Measurements from ENCODE around the gene YWHAB.
"Not testable (repeated sequence)": the region's sequence is repeated elsewhere in the genome, so short reads cannot be mapped to it uniquely, and the experiment has no call there.

YWHAB gene

DNA sequence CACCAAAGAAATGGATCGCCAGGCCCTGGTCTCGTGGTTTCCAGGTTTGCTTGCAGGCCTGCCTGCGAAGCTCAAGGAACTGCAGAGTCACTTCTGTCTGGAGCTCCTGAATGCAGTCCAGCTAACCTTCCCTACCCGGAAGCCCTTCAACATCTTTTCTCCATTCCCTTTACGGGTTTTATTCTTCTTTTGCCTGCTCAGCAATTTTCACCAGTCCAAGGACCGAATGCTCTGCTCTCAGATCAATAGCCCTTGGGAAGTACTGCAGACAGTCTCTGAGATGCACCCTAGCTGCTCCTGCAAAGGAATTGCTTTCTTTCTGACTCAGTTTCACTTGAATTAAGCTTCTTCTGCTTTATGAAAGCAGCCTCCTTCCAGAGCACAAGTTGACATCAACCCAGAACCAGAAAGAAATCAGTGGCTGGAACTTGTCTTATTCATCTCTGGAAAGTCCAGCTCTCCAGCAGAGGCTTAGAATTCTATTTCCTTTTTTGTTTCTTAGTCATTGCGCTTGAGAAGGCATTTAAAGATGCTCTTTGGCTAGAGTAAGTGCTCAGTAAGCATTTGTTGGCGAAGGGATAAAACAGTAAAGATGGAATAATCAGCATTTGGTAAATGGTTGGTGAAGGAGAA is 18.7 kb upstream of the YWHAB start:
- H4K91ac ChIP-seq (ENCODE audit: low read depth, low read length) = no peak overlapping the region
- H4K12ac ChIP-seq (ENCODE audit: low read depth, low read length) = no peak overlapping the region
- no peaks in the 10 kb centered on the region for H3K36me3 ChIP-seq (ENCODE audit: control insufficient read depth in 1 of 2, insufficient read depth in 2 of 2, low read length in 2 of 2)
- no peaks in the 10 kb centered on the region for H3K9me3 ChIP-seq (ENCODE audit: insufficient read depth, low read depth, low read length)
- H3K14ac ChIP-seq (ENCODE audit: low read length) = no peak overlapping the region
- H4K8ac ChIP-seq (ENCODE audit: low read depth, low read length) = no peak overlapping the region
- no peak for DNase-seq
- H3K9ac ChIP-seq (ENCODE audit: low read length) = no peak overlapping the region
- WGBS (ENCODE audit: extremely low coverage, insufficient coverage, insufficient read length) = no CpG with 5 or more reads among the region's 8 CpGs
- no peak overlapping the region for H3K4me2 ChIP-seq (ENCODE audit: low read length)
- no peak overlapping the region for H3K4me3 ChIP-seq (ENCODE audit: low read depth, low read length)
- H3K27me3 ChIP-seq (ENCODE audit: insufficient read depth, low read length) = no peaks in the 10 kb centered on the region
- H3K79me2 ChIP-seq (ENCODE audit: control insufficient read depth, insufficient read depth, low read length, poor library complexity) = no peaks in the 10 kb centered on the region
- H2BK5ac ChIP-seq (ENCODE audit: low read depth, low read length, poor library complexity) = no peak overlapping the region
- H3K23ac ChIP-seq (ENCODE audit: low read length) = no peak overlapping the region
- H3K18ac ChIP-seq (ENCODE audit: low read length) = no peak overlapping the region
- H3K4me1 ChIP-seq (ENCODE audit: control insufficient read depth in 1 of 2, insufficient read depth in 2 of 2, low read length in 2 of 2) = no peaks in the 10 kb centered on the region
- no peak overlapping the region for H2BK120ac ChIP-seq (ENCODE audit: insufficient read depth, low read length, poor library complexity)
- no peak overlapping the region for H3K4ac ChIP-seq (ENCODE audit: low read depth, low read length)
- no peak overlapping the region for H2BK12ac ChIP-seq (ENCODE audit: low read length)
- H3K27ac ChIP-seq (ENCODE audit: low read depth, low read length) = no peak overlapping the region
- H2AFZ ChIP-seq (ENCODE audit: insufficient read depth, low read length, poor library complexity) = no peak overlapping the region
- no peak overlapping the region for H2AK5ac ChIP-seq (ENCODE audit: low read length)
- H3K79me1 ChIP-seq (ENCODE audit: low read length) = no peaks in the 10 kb centered on the region

DNA sequence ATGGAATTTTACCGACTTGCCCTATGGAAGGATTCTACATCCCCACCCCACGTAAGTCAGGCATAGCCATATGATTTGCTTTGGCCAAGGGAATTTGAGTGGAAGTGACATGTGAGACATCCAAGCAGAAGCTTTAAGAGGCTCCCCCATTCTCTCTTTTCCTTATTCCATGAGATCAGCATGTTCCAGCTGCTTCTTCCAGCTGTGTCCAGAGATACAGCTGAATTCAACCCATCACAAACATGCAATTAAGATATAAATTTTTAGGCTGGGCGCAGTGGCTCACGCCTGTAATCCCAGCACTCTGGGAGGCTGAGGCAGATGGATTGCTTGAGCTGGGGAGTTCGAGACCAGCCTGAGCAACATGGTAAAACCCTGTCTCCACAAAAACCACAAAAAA is 16.0 kb upstream of the YWHAB start:
- Histone ChIP-seq H3K4me1 (ENCODE audit: control insufficient read depth in 1 of 2, insufficient read depth in 2 of 2, low read length in 2 of 2) (no peaks in the 10 kb centered on the region), H3K9me3 (ENCODE audit: insufficient read depth, low read depth, low read length) (no peaks in the 10 kb centered on the region), H4K12ac (ENCODE audit: low read depth, low read length) (no peak overlapping the region), H2AFZ (ENCODE audit: insufficient read depth, low read length, poor library complexity) (no peak overlapping the region), H4K8ac (ENCODE audit: low read depth, low read length) (no peak overlapping the region), H3K4me3 (ENCODE audit: low read depth, low read length) (no peak overlapping the region), H3K79me2 (ENCODE audit: control insufficient read depth, insufficient read depth, low read length, poor library complexity) (no peaks in the 10 kb centered on the region), H2BK120ac (ENCODE audit: insufficient read depth, low read length, poor library complexity) (no peak overlapping the region), H3K27me3 (ENCODE audit: insufficient read depth, low read length) (no peaks in the 10 kb centered on the region), H4K91ac (ENCODE audit: low read depth, low read length) (no peak overlapping the region), H2AK5ac (ENCODE audit: low read length) (no peak overlapping the region), H3K27ac (ENCODE audit: low read depth, low read length) (no peak overlapping the region), H3K36me3 (ENCODE audit: control insufficient read depth in 1 of 2, insufficient read depth in 2 of 2, low read length in 2 of 2) (no peaks in the 10 kb centered on the region), H3K23ac (ENCODE audit: low read length) (no peak overlapping the region), H3K14ac (ENCODE audit: low read length) (no peak overlapping the region), H3K4ac (ENCODE audit: low read depth, low read length) (no peak overlapping the region), H3K79me1 (ENCODE audit: low read length) (no peaks in the 10 kb centered on the region), H3K18ac (ENCODE audit: low read length) (no peak overlapping the region), H2BK12ac (ENCODE audit: low read length) (no peak overlapping the region), H3K4me2 (ENCODE audit: low read length) (no peak overlapping the region), H2BK5ac (ENCODE audit: low read depth, low read length, poor library complexity) (no peak overlapping the region), H3K9ac (ENCODE audit: low read length) (no peak overlapping the region)
- DNase-seq = no peak
- WGBS (ENCODE audit: extremely low coverage, insufficient coverage, insufficient read length) = no CpG with 5 or more reads among the region's 5 CpGs

DNA sequence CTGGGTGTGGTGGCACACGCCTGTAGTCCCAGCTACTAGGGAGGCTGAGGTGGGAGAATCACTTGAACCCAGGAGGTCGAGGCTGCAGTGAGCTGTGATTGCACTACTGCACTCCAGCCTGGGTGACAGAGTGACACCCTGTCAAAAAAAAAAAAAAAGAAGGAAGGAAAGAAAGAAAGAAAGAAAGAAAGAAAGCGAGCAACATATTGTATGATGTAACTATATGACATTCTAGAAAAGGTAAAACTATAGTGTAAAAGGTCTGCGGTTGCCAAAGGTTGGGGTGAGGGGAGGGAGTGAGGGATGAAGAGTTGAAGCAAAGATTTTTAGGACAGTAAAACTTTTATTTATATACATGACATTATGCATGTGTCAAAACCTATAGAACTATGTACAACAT is 3.1 kb upstream of the YWHAB start:
- H3K36me3 ChIP-seq (ENCODE audit: control insufficient read depth in 1 of 2, insufficient read depth in 2 of 2, low read length in 2 of 2); H2BK12ac ChIP-seq (ENCODE audit: low read length): not testable (repeated sequence)

DNA sequence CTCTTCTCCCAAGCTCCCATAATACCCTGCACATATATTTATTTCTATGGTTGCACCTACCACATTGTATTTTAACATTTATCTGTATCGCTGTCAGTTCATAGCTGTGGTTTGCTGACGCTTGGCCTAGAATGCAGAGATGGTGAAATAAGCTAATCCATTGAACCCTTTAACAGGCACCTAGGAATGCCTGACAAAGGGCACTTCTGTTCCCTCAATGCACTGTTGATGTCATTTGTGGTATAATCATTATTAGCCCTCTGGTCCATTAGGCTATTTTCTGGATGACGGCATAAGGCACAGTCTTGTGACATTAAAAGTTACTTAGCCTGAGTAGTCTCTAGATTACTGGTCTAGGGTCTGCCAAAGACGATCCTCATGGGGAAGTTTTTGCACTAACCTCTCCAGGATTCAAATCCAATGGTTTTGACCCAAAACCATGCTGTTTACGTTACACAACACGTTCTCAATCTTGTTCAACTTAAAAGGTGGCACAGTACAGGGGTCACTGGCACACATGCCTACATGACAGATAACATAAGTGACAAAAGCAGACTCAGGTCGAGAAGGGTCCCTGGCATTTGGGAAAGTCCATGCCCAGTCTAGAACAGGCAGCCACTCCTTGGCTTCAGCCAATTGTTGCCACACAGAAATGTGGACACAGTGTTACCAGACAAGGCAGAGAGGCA is 2.1 kb upstream of the YWHAB start:
- H3K23ac ChIP-seq (ENCODE audit: low read length) = no peak overlapping the region
- H2BK120ac ChIP-seq (ENCODE audit: insufficient read depth, low read length, poor library complexity) = no peak overlapping the region
- no peak overlapping the region for H2BK12ac ChIP-seq (ENCODE audit: low read length)
- no peak for DNase-seq
- no peak overlapping the region for H2AFZ ChIP-seq (ENCODE audit: insufficient read depth, low read length, poor library complexity)
- no peak overlapping the region for H3K4me2 ChIP-seq (ENCODE audit: low read length)
- H3K14ac ChIP-seq (ENCODE audit: low read length) = no peak overlapping the region
- no peaks in the 10 kb centered on the region for H3K9me3 ChIP-seq (ENCODE audit: insufficient read depth, low read depth, low read length)
- no CpG with 5 or more reads among the region's 7 CpGs for WGBS (ENCODE audit: extremely low coverage, insufficient coverage, insufficient read length)
- no peak overlapping the region for H4K91ac ChIP-seq (ENCODE audit: low read depth, low read length)
- no peak overlapping the region for H2AK5ac ChIP-seq (ENCODE audit: low read length)
- peaks cover 13% of the 10 kb centered on the region for H3K79me1 ChIP-seq (ENCODE audit: low read length)
- no peak overlapping the region for H3K4ac ChIP-seq (ENCODE audit: low read depth, low read length)
- H3K79me2 ChIP-seq (ENCODE audit: control insufficient read depth, insufficient read depth, low read length, poor library complexity) = peaks cover 15% of the 10 kb centered on the region
- peaks cover 8 to 10% of the 10 kb centered on the region in 2 experiments for H3K4me1 ChIP-seq (ENCODE audit: control insufficient read depth in 1 of 2, insufficient read depth in 2 of 2, low read length in 2 of 2)
- H4K12ac ChIP-seq (ENCODE audit: low read depth, low read length) = no peak overlapping the region
- no peak overlapping the region for H3K27ac ChIP-seq (ENCODE audit: low read depth, low read length)
- H3K27me3 ChIP-seq (ENCODE audit: insufficient read depth, low read length) = no peaks in the 10 kb centered on the region
- no peaks in the 10 kb centered on the region for H3K36me3 ChIP-seq (ENCODE audit: control insufficient read depth in 1 of 2, insufficient read depth in 2 of 2, low read length in 2 of 2)
- H4K8ac ChIP-seq (ENCODE audit: low read depth, low read length) = no peak overlapping the region
- H3K18ac ChIP-seq (ENCODE audit: low read length) = no peak overlapping the region
- no peak overlapping the region for H3K9ac ChIP-seq (ENCODE audit: low read length)
- H2BK5ac ChIP-seq (ENCODE audit: low read depth, low read length, poor library complexity) = no peak overlapping the region
- no peak overlapping the region for H3K4me3 ChIP-seq (ENCODE audit: low read depth, low read length)

More for the DNA sequence above, 3.1 kb upstream of the YWHAB start:
- not testable (repeated sequence) for H3K9ac ChIP-seq (ENCODE audit: low read length); H3K4me1 ChIP-seq (ENCODE audit: control insufficient read depth in 1 of 2, insufficient read depth in 2 of 2, low read length in 2 of 2); H3K23ac ChIP-seq (ENCODE audit: low read length); H3K4ac ChIP-seq (ENCODE audit: low read depth, low read length); H3K27me3 ChIP-seq (ENCODE audit: insufficient read depth, low read length); H2BK120ac ChIP-seq (ENCODE audit: insufficient read depth, low read length, poor library complexity); H4K12ac ChIP-seq (ENCODE audit: low read depth, low read length); H3K4me2 ChIP-seq (ENCODE audit: low read length); DNase-seq; H3K9me3 ChIP-seq (ENCODE audit: insufficient read depth, low read depth, low read length); H4K91ac ChIP-seq (ENCODE audit: low read depth, low read length); H3K18ac ChIP-seq (ENCODE audit: low read length); H2AK5ac ChIP-seq (ENCODE audit: low read length); H3K4me3 ChIP-seq (ENCODE audit: low read depth, low read length); H4K8ac ChIP-seq (ENCODE audit: low read depth, low read length); H3K14ac ChIP-seq (ENCODE audit: low read length); H3K27ac ChIP-seq (ENCODE audit: low read depth, low read length); H2AFZ ChIP-seq (ENCODE audit: insufficient read depth, low read length, poor library complexity); H2BK5ac ChIP-seq (ENCODE audit: low read depth, low read length, poor library complexity)
- Histone ChIP-seq H3K79me1 (ENCODE audit: low read length) (peaks cover 13% of the 10 kb centered on the region), H3K79me2 (ENCODE audit: control insufficient read depth, insufficient read depth, low read length, poor library complexity) (peaks cover 13% of the 10 kb centered on the region)
- WGBS (ENCODE audit: extremely low coverage, insufficient coverage, insufficient read length) = no CpG with 5 or more reads among the region's 4 CpGs

Data from trophoblast cell (in vitro differentiated cells and primary cell).